Right lobe of liver (tissue), 6 donors: Measurements from ENCODE around the gene ZSCAN2. TPM values are rescaled to one million over a fixed set of nuclear protein-coding genes. Genes with fewer than 3 reads are reported as not detected.
A peak's percentile ranks its signal among the peaks of the same experiment; 100 is the strongest.

Experiments used
- ATAC-seq, 4 donors: fragments of 200-7000 bp; cut with Tn5 transposase; one replicate each; pipeline ENCODE4 v1.9.1; 2020; ENCODE audit warnings: mild to moderate bottlenecking in 4 of 4, moderate library complexity in 4 of 4
- DNase-seq, 3 donors: peaks; one replicate each; pipeline ENCODE4 v3.0.0-alpha.2; 2020
- H3K27ac ChIP-seq, 3 donors: fragments of 200-600 bp; one replicate each; pipeline ENCODE4 v1.8.0; 2022
- H3K27me3 ChIP-seq, 2 donors: fragments of 200-600 bp; one replicate each; pipeline ENCODE4 v1.8.0; 2022
- H3K36me3 ChIP-seq, 4 donors: fragments of 200-600 bp; sonication (generic) in 1 of 4; one replicate each; pipeline versions ENCODE4 v1.5.1 to v1.8.0; 2017 to 2022; ENCODE audit warnings: control low read depth in 1 of 4
- H3K4me1 ChIP-seq, 4 donors: fragments of 200-600 bp; sonication (generic) in 1 of 4; one replicate each; pipeline versions ENCODE4 v1.5.1 to v1.8.0; 2017 to 2022; ENCODE audit warnings: control low read depth in 1 of 4
- H3K4me3 ChIP-seq, 3 donors: fragments of 200-600 bp; one replicate each; pipeline ENCODE4 v1.8.0; 2022
- H3K9me3 ChIP-seq, 4 donors: fragments of 200-600 bp; sonication (generic) in 1 of 4; one replicate each; pipeline versions ENCODE4 v1.5.1 to v1.8.0; 2017 to 2022; ENCODE audit warnings: control low read depth in 1 of 4
- POLR2A ChIP-seq: fragments of 450-650 bp; IDR thresholded peaks from one replicate; pipeline ENCODE4 v1.6.1; 2017; ENCODE audit warnings: antibody characterized with exemption, mild to moderate bottlenecking
- WGBS: methylation state at CpG from one replicate; pipeline ENCODE4 v1.1.6; 2018; ENCODE audit warnings: low coverage, low lambda C conversion rate; ENCODE audit not compliant: insufficient coverage; ENCODE audit errors: missing lambda C conversion rate; 5-methylcytosine and 5-hydroxymethylcytosine counted together
- intact Hi-C, 2 donors: fragments of 100-400 bp; cut with DNase I; formaldehyde crosslinking; loops; one replicate each; pipeline versions ENCODE4 v1.11.2 to v1.14.1; 2022
- total RNA-seq, 6 experiments: library from RNA; depleted of rRNA in 2 of 6; stranded (reverse); fragments of >200 nt in 2 of 6; fragmentation: NEBNext Ultra II Directional in 3 of 6; extraction: Animal tissue kit (Norgen Biotek cat#: 25700) in 3 of 6; gene quantifications; one replicate each; pipeline versions ENCODE4 v1.1.0 to v1.2.4, GENCODE V29; 2016 to 2023
- TF ChIP-seq, protein P1 (sequence below), 4 donors: fragments of 200-600 bp in 3 of 4; fragments of 450-650 bp in 1 of 4; IDR thresholded peaks; one replicate each; pipeline versions ENCODE4 v1.5.1 to v1.8.0; 2016 to 2022; ENCODE audit warnings: antibody characterized with exemption in 4 of 4, mild to moderate bottlenecking in 2 of 4
- donor health status: DM: no; HTN: yes; CAD: no.
- donor health status: DM: no; HTN: no; CAD: no.
- donor health status: DM: no; HTN: no; CAD: no.
- donor health status: DM: no; HTN: yes; CAD: no.
- donor health status: DM: no; HTN: yes; CAD: no.

Gene ZSCAN2
- total RNA-seq, 6 experiments from 2014 or later, result 4.5 to 8.7 (median 6.8) TPM

DNA sequence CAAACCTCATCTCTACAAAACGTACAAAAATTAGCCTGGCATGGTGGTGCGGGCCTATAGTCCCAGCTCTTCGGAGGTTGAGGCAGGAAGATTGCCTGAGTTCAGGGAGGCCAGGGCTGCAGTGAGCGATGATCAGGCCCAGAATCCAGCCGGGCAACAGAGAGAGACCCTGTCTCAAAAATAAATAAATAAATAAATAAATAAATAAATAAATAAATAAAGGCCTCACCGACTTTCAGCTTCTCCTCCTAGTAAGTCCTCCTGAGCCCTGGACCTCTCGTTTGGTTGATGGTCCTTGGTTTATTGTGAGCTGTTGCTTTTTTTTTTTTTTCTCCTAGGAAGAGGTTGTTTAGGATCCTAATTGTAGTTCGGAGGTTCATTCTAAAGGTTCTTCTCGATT lies 28.2 kb downstream of the ZSCAN2 start:
- no peak overlapping the region for H3K4me3 ChIP-seq
- TF ChIP-seq, protein P1, sequence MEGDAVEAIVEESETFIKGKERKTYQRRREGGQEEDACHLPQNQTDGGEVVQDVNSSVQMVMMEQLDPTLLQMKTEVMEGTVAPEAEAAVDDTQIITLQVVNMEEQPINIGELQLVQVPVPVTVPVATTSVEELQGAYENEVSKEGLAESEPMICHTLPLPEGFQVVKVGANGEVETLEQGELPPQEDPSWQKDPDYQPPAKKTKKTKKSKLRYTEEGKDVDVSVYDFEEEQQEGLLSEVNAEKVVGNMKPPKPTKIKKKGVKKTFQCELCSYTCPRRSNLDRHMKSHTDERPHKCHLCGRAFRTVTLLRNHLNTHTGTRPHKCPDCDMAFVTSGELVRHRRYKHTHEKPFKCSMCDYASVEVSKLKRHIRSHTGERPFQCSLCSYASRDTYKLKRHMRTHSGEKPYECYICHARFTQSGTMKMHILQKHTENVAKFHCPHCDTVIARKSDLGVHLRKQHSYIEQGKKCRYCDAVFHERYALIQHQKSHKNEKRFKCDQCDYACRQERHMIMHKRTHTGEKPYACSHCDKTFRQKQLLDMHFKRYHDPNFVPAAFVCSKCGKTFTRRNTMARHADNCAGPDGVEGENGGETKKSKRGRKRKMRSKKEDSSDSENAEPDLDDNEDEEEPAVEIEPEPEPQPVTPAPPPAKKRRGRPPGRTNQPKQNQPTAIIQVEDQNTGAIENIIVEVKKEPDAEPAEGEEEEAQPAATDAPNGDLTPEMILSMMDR (IDR thresholded peaks at IDR 0.05), result no peak
- no peak for TF ChIP-seq POLR2A
- no peaks in the 10 kb centered on the region for H3K36me3 ChIP-seq
- H3K27ac ChIP-seq, result no peak overlapping the region
- no peak for ATAC-seq
- 84% methylated on average over 9 of the region's 9 CpGs for WGBS
- peaks cover 0 to 20% (median 7%) of the 10 kb centered on the region in 4 donors for H3K4me1 ChIP-seq
- no peaks in the 10 kb centered on the region for H3K27me3 ChIP-seq
- no peak for DNase-seq
- H3K9me3 ChIP-seq, result no peaks in the 10 kb centered on the region
- intact Hi-C loops, result no loop called here

DNA sequence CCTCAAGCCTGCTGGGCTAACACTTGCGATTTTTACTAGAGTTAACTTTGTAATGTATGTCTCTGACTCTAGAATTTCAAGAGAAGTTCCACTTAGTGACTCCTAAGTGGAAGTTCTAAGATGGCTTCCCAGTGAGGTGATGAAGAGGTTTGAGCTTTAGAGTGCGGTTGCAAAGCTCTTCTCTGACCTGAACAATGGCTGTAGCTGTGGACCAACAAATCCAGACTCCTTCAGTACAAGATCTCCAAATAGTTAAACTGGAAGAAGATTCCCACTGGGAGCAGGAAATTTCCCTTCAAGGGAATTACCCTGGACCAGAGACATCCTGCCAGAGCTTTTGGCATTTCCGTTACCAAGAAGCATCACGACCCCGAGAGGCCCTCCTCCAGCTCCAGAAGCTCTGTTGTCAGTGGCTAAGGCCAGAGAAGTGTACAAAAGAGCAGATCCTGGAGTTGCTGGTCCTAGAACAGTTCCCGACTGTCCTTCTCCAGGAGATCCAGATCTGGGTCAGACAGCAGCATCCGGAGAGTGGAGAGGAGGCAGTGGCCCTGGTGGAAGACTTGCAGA lies 31.0 kb downstream of the ZSCAN2 start:
- intact Hi-C loops, result no loop called here

DNA sequence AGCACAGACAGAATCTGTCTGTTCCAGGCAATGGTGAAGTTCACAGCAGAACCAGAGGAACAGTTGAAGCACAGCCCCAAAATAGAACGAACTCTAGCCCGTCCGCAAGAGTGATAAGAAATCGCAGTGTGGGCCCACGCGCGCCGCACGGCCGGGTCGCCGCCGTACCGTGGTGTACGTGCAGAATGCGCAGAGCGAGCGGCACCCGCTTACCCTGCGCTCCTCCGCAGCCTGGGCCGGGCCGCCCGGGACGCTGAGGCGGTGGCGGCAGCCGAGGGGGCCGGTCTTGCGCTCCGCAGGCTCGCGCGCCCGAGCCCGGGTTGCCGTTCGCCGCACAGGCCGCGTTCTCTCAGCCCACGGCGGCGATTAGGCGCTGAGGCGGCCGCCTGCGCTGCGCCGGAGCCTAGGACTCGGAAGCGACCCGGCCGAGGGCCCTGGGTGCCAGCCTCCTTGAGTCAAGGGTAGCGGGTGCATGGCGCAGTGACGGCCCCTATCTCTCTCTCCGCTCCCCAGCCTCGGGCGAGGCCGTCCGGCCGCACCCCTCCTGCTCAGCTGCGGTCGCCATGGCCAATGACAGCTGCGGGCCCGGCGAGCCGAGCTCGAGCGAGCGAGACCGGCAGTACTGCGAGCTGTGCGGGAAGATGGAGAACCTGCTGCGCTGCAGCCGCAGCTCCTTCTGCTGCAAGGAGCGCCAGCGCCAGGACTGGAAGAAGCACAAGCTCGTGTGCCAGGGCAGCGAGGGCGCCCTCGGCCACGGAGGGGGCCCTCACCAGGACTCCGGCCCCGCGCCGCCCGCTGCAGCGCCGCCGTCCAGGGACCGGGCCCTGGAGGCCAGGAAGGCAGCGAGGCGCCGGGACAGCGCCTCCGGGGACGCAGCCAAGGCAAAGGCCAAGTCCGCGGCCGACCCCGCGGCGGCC lies 32.8 kb downstream of the ZSCAN2 start:
- WGBS, result under 1% methylated on average over 46 of the region's 105 CpGs
- Histone ChIP-seq H3K4me3 (peak overlapping the region; percentile 59 to 64 (median 64)), H3K36me3 (peaks cover 0 to 9% (median 0%) of the 10 kb centered on the region in 4 donors)

More for the DNA sequence above, 31.0 kb downstream of the ZSCAN2 start:
- H3K9me3 ChIP-seq, result no peaks in the 10 kb centered on the region
- peak overlapping the region; percentile 57 to 64 (median 64) for H3K4me3 ChIP-seq
- no peak for ATAC-seq
- H3K27ac ChIP-seq, result peak overlapping the region; percentile 66 to 97 (median 95)
- peaks cover 0 to 34% (median 7%) of the 10 kb centered on the region in 4 donors for H3K4me1 ChIP-seq
- TF ChIP-seq, protein P1 (IDR thresholded peaks at IDR 0.05), result no peak
- no peak for TF ChIP-seq POLR2A
- DNase-seq, result no peak
- WGBS, result 11% methylated on average over 5 of the region's 7 CpGs
- H3K27me3 ChIP-seq, result no peaks in the 10 kb centered on the region
- H3K36me3 ChIP-seq, result no peaks in the 10 kb centered on the region

DNA sequence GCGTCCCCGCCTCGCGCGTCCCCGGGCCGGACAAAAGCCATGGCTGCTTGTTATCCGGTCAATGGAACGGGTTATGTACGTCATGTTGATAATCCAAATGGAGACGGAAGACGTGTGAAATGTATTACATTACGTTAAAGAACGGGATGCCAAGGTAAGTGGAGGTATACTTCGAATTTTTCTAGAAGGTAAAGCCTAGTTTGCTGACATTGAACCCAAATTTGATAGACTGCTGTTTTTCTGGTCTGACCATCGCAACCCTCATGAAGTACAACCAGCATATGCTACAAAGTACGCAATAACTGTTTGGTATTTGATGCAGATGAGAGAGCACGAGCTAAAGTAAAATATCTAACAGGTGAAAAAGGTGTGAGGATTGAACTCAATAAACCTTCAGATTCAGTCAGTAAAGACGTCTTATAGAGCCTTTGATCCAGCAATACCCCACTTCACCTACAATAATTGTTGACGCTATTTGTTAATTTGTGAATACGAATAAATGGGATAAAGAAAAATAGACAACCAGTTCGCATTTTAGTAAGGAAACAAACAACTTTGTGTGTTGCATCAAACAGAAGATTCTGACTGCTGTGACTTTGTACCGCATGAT lies 33.5 kb downstream of the ZSCAN2 start:
- Histone ChIP-seq H3K36me3 (peaks cover 0 to 15% (median 0%) of the 10 kb centered on the region in 4 donors), H3K9me3 (no peaks in the 10 kb centered on the region), H3K27ac (peak overlapping the region; percentile 91 to 97 (median 95)), H3K4me3 (peak overlapping the region; percentile 59 to 64 (median 64)), H3K4me1 (peaks cover 0 to 34% (median 7%) of the 10 kb centered on the region in 4 donors), H3K27me3 (no peaks in the 10 kb centered on the region)
- intact Hi-C loops, result no loop called here
- DNase-seq (no peak), ATAC-seq (no peak)
- WGBS, result 7% methylated on average over 23 of the region's 23 CpGs
- TF ChIP-seq, protein P1 (IDR thresholded peaks at IDR 0.05), result no peak
- TF ChIP-seq POLR2A, result no peak

More for the DNA sequence above, 32.8 kb downstream of the ZSCAN2 start:
- Histone ChIP-seq H3K4me1 (peaks cover 0 to 34% (median 7%) of the 10 kb centered on the region in 4 donors), H3K27me3 (no peaks in the 10 kb centered on the region), H3K27ac (peak overlapping the region; percentile 91 to 97 (median 95)), H3K9me3 (no peaks in the 10 kb centered on the region)
- ATAC-seq (peak; percentile 60 to 81 (median 74)), DNase-seq (peak; percentile 80 to 82 (median 82))
- intact Hi-C loops, result no loop called here
- TF ChIP-seq POLR2A, result peak; percentile 39
- TF ChIP-seq, protein P1 (IDR thresholded peaks at IDR 0.05), result peak in 1 of 4 donors; percentile 16
